Amniotic stem cell (primary cell): ENCODE results near the gene ST6GALNAC6.

ENCODE experiments used
- DNase-seq: peaks from one replicate; lab custom pipeline; 2025; lab: John Stamatoyannopoulos, UW

The ST6GALNAC6 gene

DNA sequence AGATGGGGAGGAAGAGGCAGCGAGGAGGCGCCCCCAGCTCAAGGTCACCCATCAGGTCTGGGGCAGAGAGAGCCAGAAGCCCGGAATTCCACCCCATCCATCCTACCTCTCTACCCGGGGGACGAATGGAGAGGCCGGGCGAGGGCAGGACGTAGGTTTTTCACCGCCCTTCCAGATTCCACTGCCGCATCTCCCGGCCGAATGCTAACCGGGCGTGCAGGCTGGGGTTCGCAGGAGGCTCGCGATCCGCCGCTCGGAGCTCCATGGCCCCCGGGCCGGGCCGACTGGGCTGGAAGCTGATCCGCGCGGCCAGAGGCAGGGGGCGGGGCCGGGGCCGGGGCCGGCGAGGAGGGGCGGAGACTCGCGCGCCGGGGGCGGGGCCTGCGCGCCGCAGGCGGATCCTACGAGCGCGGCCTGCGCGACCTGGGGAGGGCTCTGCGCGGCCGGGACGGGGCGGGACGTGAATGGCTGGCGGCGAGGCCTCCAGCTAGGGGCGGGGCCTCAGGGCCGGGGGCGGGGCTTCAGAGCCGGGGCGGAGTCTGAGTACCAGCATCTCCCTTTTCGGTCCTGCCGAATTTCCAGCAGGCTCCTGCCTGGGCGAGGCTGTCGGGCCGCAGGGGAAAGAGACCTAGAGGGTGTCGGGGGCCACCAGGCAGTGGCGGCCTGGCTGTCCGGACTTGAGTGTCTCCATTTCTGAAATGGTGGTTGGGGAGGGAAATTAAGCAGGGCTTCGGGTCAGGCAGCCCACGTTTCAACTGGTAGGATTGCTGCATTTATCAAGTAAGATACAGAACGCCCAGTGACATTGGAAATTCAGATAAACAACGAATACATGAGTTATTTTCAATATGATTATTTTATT lies 17.5 kb upstream of the ST6GALNAC6 start, which contains the start of gene ST6GALNAC4:
Gene ST6GALNAC4 (minus strand): TSS at position 322 of the 862 bp plus-strand sequence. CDS start 622 bp downstream, outside the sequence.
- DNase-seq = peak; percentile 89

DNA sequence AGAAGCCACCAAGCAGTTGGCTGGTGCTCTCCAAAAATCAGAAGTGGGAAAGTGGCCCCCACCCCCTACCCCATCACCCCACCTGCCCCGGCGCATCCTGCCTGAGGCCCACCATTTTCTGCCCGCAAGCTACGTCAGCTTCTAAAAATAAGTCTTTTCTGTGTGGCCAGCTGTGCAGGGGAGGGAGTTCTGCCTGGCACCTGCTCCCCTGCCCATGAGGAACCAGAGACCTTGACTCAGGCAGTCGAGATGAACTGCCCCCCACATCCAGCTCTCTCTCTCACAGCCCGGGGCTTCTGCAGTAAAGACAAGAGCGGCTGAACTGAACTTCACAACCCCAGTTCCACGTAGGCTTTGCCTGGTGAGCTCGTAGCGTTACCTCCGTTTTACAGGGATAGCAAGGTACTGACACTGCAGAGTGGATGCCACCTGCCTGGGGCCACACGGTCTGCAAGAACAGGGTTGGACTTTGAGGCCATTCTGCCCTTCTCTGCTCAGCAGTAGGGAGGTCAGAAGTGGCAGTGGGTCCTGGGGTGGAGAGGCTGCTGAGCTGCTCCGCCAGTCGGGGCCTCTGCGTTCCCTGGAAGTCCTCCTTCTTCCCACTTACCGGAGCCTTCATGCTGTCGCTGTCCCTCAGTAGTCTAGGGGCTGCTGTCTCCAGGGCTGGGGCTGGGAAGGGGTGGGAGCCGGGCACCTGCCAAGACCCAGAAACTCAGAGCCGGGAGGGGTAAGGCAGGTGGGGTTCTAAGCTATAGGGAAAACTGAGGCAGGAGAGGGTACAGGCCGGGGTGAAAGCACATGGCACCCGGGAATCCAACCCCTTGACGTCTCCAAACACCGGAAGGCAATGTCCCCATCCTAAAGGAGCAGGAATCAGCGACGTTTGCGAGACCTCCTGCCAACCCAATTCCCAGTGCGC lies 16.7 kb upstream of the ST6GALNAC6 start:
- DNase-seq = no peak

DNA sequence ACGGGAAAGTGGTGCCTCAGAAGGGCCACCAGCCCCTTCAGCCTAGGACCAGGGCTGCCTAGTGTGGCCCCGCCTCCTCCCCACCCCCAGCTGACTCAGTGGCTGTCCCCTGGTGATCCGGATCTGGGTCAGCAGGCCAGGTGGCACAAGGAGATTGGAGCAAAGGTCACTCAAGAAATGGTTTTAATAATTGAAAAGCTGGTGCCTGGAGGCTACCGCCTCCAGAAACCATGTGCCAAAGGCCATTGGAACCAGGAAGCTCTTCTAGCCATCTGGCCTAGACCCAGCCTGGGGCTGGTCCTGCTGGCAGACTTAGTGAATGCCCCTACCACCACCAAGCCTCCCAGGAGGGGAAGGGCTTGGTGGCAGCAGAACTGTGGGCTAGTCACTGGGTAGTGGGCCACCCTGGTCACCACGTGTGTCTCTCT lies 15.9 kb upstream of the ST6GALNAC6 start:
- no peak for DNase-seq

DNA sequence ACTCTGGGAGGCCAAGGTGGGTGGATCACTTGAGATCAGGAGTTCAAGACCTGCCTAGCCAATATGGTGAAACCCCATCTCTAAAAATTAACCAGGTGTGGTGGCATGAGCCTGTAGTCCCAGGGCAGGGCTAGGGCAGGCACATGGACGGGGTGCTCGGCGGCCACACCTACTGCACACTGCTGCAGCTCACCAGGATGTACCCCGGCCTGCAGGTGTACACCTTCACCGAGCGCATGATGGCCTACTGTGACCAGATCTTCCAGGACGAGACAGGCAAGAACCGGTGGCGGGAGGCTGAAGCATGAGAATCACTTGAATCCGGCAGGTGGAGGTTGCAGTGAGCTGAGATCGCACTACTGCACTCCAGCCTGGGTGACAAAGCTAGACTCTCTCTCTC lies 14.3 kb upstream of the ST6GALNAC6 start:
- DNase-seq = no peak

DNA sequence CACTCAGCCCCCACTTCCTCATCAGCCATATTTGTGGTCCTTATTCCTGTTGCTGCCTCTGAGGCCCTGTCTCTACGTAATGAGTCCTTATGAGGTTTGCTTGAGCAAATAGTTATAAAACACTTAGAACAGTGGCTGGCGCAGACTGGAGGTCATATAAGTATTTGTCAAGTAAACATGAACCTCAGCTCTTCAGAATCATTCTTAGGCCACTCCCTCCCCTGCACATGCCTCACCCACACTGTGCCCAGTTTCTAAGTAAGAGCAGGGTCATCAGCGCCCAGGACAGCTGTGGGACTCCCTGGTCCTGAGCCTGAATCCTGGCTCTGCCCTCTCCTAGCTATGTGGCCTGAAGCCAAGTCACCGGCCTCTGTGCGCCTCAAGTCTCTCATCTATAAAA lies 13.5 kb upstream of the ST6GALNAC6 start:
- DNase-seq = no peak

DNA sequence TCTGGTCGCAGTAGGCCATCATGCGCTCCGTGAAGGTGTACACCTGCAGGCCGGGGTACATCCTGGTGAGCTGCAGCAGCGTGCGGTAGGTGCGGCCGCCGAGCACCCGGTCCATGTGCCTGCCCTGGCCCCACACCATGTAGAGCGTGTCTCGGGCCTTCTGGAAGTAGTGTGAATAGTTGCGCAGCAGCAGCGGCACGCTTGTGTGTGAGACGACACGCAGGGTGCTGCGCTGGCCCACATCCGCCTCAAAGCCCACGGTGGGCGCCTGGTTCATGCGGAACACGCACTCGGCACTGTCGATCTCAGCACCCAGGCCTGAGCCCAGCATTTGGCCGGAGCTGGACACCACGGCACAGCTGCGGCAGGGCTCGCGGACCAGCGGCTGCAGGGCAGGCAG lies 12.9 kb upstream of the ST6GALNAC6 start:
- DNase-seq = no peak

DNA sequence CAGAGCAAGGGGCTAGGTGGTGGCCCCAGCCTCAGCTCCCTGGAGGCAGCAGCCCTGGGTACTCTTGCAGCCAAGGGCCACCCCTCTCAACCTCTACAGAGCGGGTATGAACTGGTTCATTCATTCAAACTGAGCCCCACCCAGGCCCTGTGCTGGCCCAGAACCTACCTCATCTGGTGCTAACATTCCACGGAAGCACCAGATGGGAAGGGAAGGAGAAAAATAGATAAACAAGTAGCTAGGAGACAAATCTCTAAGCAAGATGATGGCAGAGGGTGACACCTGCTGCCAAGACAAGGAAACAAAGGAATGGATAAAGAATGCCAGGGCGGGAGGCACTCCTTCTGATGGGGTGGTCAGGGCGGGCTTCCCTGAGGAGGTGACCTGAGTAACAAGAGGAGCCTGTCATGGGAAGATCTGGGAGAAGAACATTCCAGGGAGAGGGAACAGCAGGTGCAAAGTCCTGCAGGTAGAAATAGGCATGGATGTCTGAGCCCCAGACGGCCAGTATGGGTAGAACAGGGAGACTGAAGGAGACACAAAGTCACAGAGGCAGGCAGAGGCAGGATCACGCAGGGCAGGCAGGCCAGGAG lies 11.3 kb upstream of the ST6GALNAC6 start:
- no peak for DNase-seq

DNA sequence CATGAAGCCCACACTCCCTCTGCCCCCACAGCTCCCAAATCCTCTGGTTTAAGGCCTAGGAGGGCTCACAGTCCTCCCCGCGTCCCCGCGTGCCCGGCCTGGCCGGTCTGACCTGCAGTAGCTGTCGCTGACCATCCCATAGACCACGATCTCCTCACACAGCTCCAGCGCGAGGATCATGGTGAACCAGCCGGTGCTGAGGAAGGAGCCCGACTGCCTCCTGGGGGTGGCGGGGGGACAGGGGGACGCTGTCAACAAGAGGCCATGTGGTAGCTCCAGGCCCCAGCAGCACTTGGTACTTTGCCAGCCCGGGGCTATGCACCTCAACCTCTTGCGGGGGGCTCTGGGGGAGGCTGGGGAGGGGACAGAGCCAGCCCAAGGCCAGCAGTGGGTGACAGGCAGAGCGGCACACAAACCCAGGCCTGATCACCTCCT lies 10.5 kb upstream of the ST6GALNAC6 start:
- no peak for DNase-seq

DNA sequence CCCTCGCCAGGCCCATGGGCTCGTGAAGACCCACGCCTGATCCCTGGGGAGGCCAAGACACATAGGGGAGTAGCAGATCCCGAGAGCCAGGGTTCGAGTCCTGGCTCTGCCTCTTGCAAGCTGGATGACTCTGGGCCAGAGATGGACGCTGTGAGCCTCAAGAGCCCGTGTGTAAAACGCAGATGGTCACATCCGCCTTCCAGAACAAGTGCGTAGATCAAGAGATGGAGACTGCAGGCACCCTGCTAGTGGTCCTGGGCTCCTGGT lies 9.2 kb upstream of the ST6GALNAC6 start:
- no peak for DNase-seq

DNA sequence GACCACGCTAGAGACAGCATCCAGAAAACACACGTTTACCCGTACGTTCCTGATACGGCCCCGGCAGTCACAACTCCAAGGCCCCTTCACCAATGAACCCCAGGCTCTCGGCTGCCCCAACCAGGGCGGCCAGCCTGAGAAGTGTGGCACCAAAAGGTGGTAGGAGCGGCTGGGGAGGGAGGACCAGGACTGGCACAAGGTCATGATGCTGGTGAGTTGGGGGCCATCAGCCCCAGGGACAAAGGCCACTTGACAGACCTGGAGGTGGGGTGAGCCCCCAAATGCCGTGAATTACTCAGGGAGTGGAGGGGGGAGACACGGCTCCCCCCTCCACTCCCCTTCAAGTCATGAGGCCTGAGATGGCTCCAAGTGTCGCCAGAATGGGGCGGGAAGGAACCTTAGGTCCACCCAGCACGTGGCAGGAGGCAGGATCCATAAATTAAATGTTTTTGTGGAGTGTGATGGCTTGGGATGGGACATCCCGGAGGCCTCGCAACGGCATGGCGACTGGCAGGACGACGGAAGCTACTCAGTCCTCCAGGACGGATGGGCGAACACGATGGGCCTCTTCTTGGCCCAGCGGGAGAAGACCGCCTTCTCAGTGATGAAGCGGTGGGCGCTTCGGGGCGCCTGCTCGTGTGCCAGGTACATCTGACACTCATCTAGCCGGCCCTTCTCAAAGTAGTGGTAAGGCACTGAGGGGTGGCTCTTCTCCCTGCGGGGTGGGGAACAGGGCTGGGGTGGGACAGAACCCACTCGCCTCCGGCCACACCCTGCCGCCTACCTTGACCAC lies 8.7 kb upstream of the ST6GALNAC6 start:
- no peak for DNase-seq

DNA sequence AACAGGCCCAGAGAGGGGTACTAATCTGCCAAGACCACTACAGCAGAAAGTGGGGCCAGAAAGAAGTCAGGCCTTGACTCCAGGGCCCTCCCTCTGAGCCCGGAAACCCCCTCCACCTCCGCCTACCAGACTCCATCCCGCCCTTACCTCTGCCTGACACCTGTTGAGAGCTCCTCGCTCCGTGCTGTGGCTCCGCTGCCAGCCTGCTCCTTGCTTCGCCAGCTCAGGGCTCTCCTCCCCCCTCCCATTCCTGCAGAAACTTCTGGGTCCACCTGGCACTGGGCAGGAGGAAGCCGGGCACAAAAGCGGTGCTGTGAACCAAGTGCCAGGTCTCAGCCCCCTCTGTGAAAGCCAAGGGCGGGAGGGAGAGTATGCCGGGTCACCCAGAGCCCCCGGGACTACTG lies 6.4 kb upstream of the ST6GALNAC6 start:
- no peak for DNase-seq

DNA sequence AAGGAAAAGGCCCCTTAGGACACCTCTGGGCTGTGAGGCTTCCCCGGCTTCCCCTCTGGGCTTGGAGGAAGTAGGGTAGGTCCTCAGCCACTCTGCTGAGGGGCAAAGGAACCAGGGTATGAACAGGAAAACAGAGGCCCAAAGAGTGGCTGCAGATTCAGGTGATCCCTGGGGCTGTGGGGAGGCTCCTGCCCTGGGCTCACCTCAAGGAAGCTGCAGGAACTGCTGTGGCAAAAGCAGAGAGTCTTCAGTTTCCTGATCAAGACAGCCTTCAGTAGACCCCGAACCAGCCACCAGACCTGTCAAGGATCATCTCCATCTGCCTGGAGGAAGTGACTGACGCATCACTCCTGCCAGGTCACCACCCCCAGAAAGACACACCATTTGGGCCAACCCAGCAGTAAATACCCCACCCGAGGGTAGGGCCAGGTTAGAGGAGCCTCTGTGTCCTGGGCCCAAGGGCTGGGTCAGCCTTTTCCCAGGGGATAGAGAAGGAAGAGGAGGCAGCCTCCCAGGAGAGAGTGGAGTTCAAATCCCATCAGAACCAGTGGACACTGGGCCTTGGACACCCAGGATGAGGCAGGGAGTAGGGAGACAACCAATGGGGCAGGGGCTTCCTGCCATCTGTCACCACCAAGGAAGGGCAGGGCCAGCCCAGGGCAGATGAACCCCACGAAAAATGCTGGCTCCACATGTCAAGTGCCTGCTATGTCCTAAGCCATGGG lies 5.8 kb upstream of the ST6GALNAC6 start:
- DNase-seq = no peak

DNA sequence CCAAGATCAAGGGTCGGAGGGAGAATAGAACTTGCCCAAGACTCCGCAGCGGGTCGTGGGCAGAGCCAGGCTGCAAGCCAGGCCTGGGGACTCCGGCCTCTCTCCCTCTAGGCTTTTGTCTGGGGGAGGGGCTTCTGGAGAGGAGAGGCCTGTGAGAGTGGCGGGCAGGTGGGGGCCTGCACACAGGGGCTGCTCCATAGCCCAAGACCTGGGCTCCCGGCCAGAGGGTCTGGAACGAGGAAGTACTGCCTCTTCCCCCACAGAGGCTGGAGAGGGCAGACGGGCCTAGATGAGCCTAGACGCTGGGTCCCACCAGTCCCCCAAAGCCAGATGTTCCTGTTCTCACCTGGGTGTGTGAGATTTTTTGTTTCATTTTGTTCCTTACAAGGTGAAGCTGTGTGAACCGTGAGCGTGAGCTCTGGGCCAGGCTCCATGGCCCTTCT lies 5.2 kb upstream of the ST6GALNAC6 start:
- no peak for DNase-seq

DNA sequence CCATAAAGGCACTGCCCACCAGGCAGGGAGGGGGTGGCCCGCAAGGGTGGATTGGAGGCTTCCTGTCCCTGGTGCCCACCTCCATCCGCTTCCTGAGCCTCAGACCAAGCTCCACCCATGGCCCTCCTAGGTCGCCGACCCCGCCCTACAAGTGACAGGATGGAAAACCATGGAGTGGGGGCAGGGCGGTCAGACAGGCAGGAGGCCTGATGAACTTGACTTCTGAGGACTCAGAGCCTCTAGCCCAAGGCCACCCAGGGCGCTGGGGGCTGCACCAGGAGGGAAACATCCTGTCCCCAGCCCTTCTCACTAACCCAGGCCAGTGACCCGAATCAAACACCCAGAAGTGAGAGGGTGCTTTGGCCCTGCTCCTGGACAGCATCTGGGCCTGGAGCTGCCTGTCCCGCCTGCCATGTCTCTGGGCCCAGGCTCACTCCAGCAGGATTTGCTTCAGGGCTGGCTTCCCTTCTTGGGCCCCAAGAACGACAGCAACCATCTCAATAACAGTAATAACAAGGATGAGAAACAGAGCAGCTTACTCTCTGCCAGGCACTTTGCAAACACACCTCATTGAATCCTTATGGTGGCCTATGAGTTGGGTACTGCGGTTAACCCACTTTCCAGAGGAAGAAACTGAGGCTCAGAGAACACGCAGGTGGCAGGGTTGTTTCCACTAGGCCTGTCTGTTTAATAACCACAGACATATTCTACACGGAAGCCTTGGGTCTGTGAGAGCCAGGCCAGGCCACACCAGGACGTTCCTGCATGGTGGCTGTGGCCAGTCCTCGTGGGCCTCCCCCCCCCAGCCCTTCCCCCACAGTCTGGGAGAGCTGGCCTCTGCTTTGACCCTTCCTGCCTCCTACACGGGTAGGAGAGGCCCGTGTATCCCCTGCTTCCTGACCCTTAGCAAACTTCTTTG lies 4.4 kb upstream of the ST6GALNAC6 start:
- no peak for DNase-seq

DNA sequence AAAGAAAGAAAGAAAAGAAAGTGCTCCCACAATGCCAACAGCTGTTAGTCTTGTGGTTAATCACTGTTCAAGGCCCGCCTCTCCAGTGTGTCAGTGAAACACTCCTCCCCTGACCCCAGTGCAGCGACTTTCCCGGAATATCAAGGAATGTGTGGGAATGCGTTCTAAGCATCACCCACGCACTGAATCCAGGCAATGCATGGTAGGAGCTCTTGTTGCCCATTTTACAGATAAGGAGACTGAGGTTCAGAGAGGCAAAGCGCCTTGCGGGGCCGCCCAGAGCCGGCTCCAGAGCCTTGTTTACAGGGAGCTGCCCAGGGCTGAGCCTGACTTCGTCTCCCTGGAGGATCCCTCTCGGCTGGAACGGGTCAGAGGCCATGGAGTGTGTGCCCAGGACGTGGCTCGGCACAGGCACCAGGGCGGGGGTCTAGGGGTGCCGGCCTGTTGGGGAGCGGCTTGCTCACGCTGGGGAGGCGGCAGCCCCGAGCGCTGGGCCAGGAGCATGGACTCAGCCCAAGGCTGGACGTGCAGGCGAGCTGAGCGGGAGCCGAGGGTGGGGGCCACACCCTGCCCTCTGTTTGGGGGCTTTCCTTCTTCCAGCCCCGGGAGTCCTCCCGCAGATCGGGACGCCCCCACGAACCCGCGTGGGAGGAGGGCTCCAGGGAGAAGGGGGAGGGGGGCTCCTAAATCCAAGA lies 823 bp downstream of the ST6GALNAC6 start:
- peak; percentile 45 for DNase-seq

DNA sequence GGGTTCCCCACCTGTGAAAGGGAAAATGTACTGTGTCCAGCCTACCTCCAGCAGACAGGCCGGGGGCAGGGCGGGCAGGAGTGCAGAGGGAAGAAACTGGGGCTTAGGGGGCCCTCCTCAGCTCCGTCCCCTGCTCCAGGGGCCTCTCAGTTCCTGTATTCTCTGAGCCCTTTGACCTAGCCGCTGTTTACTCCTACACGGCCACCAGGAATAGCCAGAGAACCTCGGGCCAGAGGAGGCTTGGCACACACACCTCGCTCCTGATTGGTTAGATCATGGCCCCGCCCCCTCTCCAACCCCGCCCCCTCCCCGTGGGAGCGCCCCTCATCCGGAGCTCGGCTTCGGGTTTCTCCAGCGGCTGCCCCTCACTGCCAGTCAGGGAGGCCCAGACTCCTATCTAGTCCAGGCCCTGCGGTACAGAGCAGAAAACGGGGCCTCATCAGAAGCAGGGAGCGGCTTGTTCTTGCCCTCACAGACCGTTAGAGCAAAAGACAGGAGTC lies 2.2 kb downstream of the ST6GALNAC6 start:
- DNase-seq = no peak

DNA sequence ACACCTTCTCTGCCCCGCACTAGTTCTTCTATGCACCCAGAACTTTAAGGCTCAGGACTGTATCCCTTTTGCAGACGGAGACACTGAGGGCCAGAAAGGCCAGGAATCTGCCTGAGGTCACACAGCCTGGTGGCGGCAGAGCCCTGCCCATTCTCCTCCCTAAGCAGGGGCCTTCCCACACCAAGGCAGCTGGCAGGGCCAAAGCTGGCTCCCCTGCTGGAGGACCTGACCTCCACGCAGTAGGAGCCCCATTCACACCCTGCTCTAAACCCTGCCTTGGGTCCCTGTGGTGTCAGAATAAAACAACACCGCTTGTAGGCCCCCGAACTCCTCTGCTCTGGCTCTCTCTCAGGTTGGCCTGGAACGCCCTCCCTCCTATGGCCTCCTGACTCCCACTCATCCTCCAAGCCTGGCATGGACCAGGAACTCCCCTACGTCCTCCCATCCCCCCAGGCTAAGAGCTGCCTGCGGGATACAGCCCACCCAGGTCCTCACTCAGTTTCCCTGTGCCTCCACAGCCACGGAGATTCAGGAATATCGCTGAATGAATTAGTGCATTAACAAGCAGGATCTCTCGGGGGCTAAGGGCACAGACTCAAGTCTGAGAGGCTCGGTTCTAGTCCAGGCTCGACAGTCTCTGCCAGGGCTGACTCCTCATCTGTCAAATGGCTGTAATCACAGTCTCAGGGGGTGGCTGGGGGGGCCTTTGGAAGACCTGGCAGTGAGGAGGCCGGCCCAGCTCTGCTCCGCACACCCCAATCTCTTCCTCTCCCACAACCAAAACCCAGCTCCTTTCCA lies 2.8 kb downstream of the ST6GALNAC6 start:
- no peak for DNase-seq

DNA sequence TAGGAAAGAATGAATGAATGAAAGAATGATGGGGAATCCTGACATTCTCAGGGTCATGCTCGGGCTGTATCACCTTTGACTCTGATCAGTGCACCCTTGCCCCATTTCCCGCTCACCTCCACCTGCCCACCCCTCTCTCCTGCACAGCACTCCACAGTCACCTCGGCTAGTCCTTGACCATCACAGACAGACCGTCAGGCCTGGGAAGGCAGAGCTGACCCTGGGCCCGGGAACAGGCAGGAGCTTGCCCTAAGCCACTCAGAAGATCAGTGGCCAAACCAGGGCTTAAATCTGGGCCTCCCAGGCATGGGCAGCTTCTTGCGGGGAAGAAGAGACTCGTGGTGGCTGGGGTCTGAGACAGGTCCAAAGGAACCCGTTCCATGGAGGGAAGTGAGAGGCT lies 3.6 kb downstream of the ST6GALNAC6 start:
- DNase-seq = no peak
